NOMO-1 treated with dmso at 0.1 percent for 144 hours (cell line): ENCODE measurements around the gene RPRD1A.
"Not testable (repeated sequence)": the region's sequence is repeated elsewhere in the genome, so short reads cannot be mapped to it uniquely, and the experiment has no call there.

ENCODE experiments used
- DNase-seq: peaks from one replicate; lab custom pipeline; 2025; ENCODE audit not compliant: unreplicated experiment; lab: John Stamatoyannopoulos, UW

The RPRD1A gene

DNA sequence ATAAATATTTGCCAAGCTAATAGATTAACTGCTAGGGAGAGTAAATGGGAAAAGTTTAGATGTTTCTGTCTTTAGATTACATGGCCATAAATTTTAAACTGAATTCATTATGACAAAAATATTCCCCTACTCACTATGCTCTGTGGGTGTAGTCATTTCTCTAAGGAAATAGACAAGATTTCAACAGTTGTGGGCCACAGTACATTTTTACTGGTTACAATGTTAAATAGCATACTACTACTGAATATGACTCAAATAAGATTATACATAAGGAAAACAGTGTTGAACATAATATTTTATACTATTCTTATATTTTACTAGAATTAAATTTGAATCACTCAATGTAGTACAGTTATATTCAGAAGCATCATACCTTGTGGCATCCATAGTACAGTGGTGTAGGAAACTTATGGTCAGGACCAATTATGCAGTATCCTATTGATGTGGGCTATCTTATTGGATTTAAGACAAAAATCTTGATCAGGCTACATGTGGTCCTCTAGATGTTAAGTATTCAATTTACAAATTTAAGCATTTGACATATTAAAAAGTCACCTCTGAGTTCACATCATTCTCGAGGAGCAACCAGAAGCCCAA, 33.0 kb downstream of the RPRD1A start:
- no peak for DNase-seq

DNA sequence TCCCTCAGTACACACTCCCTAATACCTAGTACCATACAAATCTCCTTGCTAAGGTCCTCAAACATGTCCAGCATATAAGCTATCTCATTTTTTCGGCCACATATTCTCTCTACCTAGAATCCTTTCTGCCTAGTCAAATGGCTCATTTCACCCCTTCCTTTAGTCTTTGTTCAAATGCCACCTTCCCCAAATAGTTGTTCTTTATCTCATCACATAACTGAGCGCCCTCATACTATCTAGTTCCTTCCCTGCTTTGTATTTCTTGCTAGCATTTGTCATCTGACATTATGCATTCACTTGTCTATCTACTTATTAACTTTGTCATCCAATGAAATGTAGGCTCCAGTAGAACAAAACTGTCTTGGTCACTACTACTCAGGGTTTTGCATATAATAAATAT, 35.5 kb downstream of the RPRD1A start:
- no peak for DNase-seq

DNA sequence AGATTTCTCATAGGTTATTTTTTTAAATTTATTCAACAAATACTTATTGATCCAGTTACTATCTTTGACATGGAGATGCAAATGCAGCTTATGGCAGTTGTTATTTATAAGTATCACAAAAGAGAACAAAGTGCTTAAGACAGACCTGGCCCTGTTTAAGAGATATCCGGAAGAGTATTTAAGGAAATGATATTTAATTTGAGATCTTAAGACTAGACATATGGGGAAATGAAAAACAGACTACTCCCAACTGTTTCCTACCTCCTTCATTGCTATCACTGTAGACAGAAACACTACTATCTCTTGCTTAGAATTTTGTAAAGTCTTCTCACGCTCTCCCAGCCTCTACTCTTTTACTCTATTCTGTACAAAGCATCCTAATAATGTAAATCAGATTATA, 36.0 kb downstream of the RPRD1A start:
- DNase-seq = peak; percentile 3

DNA sequence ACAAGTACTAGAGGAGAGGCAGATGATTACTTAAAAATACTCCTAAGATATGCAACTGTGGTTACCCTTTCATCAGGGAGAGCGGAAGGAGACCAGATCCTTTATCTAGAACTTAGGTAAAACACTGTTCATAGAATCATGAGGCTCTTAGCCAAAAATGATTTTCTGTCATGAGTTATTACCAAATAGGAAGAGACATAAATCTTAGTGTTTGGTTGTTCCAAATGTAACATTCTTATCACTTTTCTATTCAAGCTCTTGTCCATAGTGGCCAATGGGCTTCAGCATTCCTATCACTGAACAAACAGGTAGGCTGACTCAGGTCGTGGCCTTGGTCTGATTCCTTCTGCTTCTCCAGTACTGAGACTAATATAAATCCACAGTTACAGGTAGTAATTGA, 38.5 kb downstream of the RPRD1A start:
- no peak for DNase-seq

DNA sequence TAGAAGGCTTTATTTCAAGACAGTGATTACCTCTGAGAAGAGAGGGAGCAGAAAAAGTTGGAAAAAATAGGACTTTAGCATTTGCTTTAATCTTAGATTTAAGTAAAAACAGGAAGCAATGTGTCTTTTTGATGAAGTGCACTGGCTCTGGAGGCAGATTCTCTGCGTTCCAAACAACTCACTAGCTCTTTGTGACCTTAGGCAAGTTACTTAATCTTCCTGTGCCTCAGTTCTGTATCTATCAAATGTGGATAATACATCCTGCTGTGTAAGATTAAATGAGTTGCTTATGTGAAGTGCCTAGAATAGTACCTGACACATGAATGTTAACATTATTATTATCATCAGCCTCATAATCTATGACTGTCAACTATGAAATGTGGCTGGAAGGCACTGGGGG, 42.3 kb downstream of the RPRD1A start:
- DNase-seq = no peak

DNA sequence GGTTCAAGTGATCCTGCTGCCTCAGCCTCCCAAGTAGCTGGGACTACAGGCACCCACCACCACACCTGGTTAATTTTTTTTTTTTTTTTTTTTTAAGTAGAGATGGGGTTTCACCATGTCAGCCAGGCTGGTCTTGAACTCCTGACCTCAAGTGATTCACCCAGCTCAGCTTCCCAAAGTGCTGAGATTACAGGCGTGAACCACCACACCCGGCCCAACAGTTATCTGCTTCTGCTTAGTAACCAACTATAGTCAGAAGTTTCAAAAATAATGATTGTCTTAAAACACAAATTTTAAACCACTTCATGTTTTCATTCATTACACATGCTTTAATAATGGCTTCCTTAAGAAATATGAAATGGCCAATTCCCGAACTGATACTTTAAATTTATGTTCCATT, 43.1 kb downstream of the RPRD1A start:
- DNase-seq = not testable (repeated sequence)

DNA sequence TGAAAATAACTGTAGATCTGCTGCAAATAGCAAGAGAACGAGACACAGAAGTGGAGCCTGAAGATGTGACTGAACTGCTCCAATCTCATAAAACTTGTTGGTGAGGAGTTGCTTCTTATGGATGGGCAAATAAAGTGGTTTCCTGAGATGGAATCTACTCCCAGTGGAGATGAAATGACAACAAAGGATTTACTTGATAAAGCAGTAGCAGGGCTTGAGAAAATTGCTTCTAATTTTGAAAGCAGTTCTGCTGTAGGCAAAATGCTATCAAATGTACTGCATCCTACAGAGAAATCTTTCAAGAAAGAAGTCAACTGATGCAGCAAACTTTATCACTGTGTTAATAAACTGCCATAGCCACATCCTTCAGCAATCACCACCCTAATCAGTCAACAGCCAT, 44.0 kb downstream of the RPRD1A start:
- no peak for DNase-seq

DNA sequence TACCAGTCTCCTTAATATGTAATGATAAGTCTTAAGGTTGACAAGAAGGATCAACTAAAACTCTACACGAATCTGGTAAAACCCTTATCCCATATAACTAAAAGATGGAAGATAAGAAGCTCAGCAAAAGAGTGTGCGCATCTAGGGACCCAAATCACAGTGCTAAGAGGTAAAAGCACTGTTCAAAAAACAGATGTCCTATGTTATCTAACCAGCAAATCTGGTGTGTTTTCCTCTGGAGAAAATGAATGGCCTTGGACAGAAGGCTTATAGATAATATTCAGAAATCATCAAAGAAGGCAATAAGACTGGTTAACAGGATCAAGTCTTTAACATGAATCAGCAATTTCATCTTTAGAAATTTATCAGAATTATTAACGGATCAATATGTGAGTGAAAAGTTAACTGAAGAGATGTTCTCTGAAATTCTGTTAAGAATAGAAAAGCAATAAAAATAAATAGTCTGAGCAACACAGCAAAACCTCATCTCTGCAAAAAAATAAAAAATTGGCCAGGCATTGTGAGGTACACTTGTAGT, 47.1 kb downstream of the RPRD1A start:
- no peak for DNase-seq

DNA sequence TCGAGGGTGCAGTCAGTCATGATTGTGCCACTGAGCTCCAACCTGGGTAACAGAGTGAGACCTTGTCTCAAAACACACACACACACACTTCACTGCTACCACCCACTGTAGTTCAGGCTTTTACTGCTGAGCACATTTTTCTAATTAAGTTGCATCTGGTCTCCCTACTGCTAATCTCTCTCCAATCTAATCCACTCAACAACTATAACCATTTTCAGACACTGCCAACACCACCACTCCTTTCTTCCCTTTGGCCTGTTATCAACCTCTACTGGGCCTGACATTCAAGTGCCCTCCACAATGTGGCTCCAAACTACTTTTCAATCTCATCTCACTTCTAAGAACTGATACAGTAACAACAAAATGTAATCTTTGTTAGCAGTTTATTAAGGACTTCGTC, 50.1 kb downstream of the RPRD1A start:
- DNase-seq = no peak

DNA sequence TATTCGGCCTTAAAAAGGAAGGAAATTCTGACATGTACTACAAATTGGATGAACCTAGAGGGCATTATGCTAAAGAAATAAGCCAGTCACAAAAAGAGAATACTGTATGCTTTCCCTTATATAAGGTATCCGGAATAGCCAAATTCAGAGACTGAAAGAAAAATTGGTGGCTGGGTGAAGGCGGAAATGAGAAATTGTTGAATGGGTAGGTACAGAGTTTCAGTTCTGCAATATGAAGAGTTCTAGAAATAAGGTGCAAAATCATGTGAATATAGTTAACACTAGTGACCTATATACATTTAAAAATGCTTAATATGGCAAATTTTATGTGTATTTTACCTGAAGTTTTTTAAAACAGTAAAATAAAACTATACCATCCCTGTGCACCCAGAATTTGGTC, 51.7 kb downstream of the RPRD1A start:
- peak; percentile 56 for DNase-seq

DNA sequence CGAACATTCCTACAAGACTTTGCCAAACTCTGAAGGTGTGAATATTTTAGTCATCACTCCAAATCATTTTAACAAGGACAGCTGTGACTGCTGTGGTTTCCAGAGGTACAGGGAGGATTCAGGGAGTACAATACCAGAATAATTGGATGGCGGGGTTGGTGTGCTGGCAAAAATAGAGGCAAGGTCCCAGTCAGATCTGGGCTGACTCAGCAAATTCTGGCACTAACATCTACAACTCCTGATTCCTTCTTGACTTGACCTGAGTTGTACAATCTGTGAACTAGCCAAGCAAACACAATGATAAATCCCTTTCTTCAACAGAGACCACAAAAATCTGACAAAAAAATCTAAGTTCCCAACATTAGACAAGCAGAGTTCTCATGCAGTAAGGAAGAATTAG, 54.5 kb downstream of the RPRD1A start:
- DNase-seq = no peak

DNA sequence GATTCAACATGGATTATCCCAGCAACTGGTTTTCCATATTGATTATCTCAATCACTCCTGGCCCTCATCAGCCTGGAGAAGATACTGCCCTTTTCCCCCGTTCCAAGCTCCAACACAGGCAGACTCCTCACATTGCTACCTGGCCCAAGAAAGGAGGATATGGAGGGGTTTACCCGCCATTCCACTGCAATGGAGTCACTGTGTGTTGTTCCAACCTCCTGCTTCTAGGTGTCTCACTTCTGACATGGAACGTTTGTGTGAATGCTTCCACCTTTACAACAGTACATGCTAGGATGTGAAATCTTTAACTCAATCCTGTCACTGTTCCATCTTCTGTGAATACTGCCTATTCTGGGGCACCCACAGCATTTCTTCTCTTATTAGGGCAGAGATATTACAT, 58.1 kb downstream of the RPRD1A start:
- DNase-seq = no peak

DNA sequence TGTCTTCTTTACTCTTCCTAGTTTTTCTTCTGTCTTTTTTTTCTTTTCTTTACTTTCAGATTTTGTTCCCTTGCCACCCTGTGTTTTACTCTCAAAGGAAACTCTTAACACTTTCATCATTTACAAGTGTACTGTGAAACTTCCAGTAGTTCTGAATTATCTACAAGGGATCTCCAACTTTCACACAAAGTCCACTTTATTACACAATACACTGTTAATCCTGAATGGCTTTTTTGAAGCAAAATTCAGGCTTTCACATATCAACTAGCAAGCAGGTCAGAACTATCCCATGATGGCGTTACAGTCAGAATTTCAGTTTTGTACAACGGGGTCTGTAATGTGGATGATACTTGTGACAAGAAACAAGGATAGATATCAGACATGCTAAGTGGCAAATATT, 60.4 kb downstream of the RPRD1A start:
- DNase-seq = no peak

DNA sequence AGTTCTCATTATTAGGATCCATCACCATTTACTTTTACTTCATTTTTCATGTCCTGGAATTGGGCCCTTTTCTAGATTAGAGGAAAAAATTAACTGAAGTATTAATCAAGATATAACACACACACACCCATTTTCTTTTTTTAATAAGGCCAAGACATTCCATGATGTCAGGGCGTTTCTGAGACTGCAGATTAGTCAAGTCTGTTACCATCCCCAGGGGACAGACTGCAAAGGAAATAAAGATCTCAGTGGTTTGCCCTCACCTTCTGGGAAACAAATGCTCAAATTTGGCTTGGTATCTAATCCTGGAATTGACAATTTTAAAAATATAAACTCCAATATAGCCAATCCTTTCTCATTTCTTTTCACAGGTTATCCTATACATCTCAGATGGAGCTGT, 67.4 kb downstream of the RPRD1A start:
- DNase-seq = no peak

DNA sequence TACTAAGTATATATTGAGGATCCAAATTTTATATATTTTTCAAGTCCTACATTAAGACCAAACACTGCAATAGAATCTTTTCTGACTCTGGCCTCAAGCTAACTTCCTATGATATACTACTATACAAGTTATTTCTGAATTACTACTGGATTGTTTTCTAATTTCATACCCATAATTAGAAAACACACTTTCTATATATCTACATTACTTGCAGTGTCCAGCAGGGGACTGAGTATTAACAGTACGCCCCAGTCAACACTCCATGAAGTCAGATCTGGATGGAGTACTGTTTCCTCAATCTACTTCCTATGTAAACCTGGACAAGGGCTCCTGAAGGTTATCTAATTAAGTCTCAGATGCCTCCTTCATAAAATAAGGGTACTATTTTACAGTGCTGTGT, 68.4 kb downstream of the RPRD1A start:
- DNase-seq = no peak

DNA sequence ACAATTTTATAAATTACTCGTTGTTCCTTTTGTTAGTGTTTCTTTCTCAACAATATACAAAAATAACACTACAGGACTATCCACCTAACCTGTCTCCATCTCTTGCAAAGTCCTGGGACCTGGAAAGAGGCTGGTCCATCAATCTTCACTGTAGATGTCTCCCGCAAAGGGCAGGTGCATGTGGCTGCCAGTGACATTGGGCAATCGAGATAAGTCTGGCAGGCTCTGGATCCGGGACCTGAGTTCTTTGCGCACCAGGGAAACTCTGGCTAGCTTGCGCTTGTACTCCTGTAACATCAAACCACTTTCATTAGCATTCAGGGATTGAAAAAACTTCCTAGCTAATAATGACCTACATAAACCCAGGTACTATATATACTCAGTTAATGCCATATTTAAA, 74.3 kb downstream of the RPRD1A start:
- DNase-seq = no peak

DNA sequence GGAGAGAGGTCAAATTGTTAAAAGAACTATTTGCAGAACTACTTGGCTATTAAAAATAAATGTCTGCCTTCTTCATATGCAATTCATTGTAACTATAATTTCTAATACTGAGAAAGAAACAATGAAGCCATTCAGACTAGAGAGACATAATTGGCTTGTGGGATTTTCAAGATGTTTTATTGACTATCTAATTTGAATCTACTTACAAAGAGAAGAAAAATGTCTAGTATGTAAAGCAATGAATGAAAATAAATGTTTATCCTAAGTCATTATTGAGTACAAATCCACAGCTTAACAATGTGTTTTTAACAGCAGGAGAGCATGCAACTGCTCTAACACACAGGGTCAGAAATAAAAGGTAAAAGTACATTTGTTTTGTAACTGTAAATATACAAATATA, 75.7 kb downstream of the RPRD1A start:
- DNase-seq = no peak

DNA sequence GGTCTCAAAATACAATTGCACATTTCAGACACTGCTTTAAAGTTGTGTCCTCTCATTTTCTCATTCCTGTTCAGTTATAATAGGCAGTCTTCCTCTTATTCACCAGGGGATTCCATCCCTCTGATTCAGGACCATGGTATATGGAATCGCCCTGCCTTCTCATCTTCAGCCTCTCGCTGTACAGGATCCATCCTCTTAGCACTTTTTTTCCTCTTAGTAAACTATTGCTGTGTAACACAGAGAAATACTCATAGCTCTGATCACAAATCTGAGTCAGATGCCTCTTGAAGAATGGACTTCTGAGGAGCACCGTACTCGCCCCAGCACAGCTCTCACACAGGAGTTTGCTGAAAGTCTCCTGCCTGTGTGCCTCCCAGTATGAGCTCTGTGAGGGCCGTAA, 83.5 kb downstream of the RPRD1A start:
- DNase-seq = no peak

DNA sequence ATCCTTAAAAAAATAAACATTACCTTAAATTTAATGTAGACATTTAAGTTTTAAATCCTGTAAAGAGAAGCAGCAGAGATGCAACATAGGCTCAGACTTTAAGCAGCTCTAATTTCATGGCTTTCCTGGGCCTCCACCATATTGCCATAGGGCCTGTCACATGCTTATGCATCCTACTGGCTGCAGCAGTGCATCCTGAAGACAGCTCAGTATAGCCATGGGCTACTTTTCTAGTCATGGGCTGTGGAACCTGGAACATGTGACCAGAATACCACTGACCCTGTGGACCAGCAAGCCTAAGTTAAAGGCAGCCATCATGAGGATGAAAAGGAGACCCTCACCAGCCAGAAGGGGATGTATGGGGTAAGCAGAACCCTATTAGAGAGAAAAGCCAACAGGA, 84.2 kb downstream of the RPRD1A start:
- DNase-seq = no peak

DNA sequence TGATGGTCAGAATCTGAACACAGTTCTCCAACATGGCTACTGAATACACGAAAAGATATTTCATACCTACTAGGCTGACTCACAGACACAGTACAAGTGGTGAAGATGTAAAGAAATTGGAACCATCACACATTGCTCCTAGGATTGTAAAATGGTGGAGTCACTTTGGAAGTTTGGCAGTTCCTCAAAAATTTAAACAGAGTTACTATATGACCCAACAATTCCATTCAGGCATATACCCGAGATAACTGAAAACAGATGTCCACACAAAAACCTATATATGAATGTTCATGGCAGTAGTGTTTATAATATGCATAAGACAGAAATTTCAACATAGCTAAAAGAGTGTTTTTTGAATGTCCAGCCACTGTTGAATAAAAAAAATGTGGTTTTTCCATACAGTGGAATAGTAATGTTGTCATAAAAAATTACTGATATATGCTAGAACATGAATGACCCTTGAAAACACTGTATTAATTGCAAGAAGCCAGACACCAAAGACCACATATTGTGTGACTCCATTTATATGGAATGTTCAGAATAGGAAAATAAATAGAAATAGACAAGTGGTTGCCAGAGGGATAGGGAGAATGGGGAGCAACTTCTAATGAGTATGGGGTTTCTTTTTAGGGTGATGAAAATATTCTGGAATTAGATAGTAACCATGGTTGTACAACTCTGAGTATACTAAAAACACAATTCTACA, 84.8 kb downstream of the RPRD1A start:
- DNase-seq = no peak

DNA sequence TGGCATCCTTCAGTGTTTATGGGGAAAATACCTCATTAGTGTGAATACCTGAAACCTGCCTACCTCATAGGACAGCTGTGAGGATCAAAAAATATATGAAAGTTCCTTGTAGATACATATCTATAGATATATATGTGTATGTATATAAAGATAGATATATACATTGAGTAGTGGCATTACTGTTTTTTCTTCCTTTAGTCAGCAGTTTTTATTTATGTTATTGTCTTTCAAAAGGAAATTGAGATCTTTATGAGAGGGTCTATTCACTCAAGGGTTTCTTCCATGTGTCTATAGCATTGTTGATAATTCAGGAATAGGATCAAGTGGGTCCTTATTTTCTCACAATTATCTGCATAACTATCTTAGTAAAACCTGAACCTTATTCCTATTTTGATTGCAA, 88.2 kb downstream of the RPRD1A start:
- no peak for DNase-seq

DNA sequence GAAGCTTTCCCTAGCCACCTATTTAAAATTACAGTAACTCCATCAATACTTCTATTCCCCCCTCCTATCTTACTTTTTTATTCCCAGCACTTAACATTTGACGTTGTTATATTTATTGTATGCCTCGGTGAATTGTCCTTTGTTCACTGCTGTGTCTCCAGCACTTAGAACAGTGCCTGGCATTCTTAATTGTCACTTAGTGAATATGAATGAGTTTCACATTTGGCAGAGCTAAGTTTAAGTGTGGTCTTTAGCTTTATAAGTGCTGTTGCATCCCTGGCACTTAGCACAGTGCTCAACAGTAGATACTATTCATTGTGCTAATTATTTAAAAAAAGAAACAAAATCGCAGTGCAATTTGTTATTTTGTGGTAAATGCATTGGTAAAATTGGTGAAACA, 93.2 kb downstream of the RPRD1A start:
- no peak for DNase-seq

DNA sequence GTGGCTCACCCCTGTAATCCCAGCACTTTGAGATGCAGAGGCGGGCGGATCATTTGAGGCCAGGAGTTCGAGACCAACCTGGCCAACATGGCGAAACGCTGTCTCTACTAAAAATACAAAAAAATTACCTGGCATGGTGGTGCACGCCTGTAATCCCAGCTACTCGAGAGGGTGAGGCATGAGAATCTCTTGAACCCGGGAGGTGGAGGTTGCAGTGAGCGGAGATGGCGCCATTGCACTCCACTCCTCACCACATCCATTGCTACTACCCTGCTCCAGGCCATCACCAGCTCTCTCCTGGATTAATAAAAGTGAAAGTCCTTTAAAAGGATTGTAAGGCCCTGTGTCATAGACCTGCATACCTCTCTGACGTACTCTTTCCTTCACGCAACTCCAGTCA, 93.7 kb downstream of the RPRD1A start:
- no peak for DNase-seq
